AG09319 (cell line): Measurements from ENCODE around the gene CTDP1.

Source experiments
- DNase-seq: peaks from one replicate; pipeline ENCODE4 v3.0.0-alpha.2; 2010; ENCODE audit warnings: low read depth; ENCODE audit errors: extremely low read depth
- CTCF ChIP-seq: IDR thresholded peaks from 2 replicates; pipeline ENCODE4 v1.5.1; 2011; ENCODE audit warnings: low read depth, mild to moderate bottlenecking, inconsistent platforms, low read length, moderate library complexity

Gene CTDP1

DNA sequence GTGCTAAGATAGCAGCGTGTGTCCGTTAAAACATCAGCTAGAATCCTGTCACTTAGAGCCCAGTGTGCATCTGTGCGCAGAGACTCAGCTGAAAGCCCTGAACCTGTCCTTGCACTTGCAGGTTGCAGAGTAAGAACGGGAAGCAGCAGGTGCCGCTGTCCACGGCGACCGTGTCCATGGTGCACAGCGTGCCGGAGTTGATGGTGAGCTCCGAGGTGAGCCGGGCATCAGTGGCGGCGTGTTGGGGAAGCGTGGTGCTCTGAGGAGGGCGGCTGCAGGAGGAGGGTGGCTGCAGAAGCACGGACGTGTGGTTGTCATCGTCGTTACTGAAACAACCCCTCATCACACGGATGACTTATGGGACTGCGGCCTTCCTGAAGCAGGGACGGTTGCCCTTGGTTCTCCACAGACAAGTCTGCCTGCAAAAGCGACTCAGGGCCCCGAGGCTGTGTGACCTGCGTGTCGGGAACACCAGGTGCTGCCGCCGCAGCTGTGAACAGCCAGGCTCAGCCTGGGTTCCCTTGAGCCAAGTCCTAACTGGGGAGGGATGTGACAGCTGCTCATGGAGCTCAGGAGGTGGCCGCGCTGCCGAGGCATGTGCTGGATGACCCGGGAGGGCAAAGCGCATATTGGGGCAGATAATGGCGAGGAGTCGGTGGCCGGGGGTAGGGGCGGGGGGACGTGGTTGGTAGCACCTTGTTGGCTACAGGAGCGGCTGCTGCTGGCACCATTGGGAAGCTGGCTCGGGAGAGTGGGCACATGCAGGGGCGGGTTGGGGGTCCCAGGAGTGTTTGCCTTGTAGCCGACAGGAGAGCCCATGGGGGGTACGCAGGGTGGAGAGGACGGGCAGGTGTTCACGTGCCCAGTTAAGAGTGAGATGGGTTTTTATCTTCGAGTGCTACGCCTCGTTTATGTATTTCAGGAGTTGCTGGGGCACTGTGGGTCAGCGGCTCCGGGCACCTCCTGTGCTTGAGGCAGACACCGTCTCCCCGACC, 16.6 kb downstream of the CTDP1 start:
- TF ChIP-seq CTCF = no peak
- DNase-seq = no peak

DNA sequence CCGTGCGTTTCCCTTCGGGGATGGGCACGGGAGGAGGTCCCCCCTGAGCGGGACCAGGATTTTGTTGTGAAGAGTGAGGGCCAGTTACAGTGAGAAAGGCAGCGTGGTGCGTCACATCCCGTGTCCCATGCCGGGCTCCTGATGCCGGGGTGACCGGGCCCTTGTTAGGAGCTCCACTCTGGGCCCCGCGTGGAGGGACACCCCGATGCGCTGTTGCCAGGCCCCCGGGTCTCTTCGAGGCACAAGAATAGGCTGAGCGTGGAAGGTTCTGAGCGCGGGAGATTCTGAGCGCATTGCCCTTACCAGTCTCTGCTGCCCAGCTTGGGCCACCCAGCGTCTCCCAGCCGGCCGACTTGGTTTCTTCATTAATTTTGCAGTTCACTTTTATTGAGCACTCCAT, 17.6 kb downstream of the CTDP1 start:
- no peak for DNase-seq
- TF ChIP-seq CTCF = no peak

DNA sequence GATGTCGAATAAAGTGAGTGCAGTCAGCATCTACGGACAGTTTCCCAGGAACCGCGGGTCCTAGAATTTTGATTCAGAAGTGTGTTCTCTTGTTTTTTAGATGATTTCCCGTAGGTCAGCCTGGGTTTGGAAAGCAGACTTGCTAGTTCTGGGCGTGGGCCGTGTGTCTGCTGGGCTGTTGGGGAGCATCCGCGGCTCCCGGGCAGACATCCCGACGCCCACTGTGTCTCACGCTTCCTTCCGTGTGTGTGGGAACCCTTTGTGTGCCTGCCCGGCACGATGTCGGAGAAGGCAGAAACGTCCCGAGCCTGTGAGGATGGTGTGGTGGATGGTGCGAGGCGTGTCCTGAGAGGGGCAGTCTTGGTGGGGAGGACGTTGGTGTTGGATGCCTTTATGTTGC, 18.4 kb downstream of the CTDP1 start:
- TF ChIP-seq CTCF = no peak
- DNase-seq = no peak

DNA sequence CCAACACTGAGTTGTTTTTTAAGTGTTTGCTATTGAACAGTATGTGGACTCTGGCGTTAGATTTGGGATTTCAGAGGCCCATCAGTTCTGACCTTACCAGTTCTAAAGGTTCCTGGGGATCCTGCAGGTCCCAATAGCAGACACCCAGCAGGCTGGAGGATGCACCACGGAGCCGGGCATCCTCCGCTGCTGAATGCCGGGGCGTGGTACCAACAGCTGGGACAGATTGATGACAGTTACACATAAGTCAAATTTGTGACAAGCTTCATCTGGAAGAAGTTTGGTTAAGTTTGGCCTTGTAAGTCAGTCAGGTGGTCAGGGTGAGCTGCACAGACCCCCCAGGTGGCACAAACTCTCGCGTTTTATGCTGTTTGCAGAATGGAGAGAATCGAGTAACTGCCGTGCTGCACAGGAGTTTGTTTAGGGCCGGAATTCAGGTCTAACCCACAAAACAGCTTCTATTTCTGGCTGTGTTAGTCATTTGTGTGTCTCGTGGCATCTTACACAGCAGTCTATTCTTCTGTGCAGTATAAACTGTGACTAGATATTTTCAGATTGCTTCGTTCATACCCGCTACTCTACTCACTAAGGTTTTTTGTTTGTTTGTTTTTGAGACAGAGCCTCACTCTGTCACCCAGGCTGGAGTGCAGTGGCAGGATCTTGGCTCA, 19.2 kb downstream of the CTDP1 start:
- no peak for DNase-seq
- no peak for TF ChIP-seq CTCF

- TF ChIP-seq CTCF = no peak
- no peak for DNase-seq
Measured at GRCh38 chr18:79699653-79700052, 20.1 kb downstream of the CTDP1 start.

DNA sequence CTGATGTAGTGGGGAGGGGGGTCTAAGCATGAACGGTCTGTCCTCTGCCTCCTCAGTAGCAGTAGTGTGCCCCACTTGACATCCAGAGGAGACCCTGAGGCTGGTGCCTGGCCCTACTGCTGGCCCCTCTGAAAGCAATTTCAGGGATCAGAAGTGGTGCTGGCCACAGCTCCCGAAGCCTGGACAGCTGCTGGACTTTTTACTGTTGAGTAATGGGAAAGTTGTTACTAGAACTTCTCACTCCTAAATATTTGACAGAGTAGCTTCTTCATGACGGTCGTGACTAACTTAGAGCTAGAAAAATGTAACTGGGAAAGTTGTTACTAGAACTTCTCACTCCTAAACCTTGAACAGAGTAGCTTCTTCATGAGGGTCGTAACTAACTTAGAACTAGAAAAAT, 23.3 kb downstream of the CTDP1 start:
- no peak for DNase-seq
- no peak for TF ChIP-seq CTCF

DNA sequence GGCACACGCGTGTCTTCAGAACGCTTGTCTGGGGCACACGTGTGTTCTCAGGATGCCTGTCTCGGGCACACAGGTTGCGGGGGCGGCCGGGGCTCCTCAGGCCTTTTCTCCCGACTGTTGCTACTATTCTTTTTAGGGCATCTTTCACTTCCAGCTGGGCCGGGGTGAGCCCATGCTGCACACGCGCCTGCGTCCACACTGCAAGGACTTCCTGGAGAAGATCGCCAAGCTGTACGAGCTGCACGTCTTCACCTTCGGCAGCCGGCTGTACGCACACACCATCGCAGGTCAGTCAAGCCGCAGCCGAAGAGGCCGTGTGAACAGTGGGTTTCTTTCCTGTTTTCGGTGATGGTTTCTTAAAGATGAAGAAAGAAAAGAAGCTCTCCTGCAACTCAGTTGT, 25.0 kb downstream of the CTDP1 start:
- no peak for DNase-seq
- TF ChIP-seq CTCF = no peak
